Measurements from ENCODE around the gene FANCC.

DNA sequence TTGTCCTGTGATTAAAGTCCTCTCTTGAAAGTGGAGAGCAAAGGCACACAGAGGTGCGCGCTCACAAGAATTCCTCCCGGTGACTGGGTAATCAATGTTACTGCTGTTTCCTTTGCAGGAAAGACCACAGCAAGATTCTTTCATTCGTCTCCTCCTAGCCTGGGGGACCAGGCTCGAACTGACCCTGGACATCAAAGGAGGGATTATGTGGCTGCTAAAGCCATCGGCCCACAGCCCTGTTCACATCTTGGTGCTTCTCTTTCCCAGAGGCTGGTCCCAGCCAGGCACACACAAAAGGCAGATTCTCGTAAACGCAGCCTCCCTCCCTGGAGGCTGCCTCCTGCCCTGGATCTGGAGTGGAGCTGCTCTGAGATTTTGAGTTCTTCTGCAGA, 230.9 kb downstream of the FANCC start:
- TF ChIP-seq, protein P1, sequence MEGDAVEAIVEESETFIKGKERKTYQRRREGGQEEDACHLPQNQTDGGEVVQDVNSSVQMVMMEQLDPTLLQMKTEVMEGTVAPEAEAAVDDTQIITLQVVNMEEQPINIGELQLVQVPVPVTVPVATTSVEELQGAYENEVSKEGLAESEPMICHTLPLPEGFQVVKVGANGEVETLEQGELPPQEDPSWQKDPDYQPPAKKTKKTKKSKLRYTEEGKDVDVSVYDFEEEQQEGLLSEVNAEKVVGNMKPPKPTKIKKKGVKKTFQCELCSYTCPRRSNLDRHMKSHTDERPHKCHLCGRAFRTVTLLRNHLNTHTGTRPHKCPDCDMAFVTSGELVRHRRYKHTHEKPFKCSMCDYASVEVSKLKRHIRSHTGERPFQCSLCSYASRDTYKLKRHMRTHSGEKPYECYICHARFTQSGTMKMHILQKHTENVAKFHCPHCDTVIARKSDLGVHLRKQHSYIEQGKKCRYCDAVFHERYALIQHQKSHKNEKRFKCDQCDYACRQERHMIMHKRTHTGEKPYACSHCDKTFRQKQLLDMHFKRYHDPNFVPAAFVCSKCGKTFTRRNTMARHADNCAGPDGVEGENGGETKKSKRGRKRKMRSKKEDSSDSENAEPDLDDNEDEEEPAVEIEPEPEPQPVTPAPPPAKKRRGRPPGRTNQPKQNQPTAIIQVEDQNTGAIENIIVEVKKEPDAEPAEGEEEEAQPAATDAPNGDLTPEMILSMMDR (IDR thresholded peaks at IDR 0.05), result no peak
- TF ChIP-seq POLR2A (IDR thresholded peaks at IDR 0.05), result no peak
